Testis (tissue), 3 donors: ENCODE measurements around the gene NUB1. TPM values are rescaled to one million over a fixed set of nuclear protein-coding genes. Genes with fewer than 3 reads are reported as not detected.

Source experiments
- DNase-seq: peaks from one replicate; pipeline ENCODE4 v3.0.0-alpha.2; 2019
- H3K27ac ChIP-seq, 2 donors: fragments of 200-600 bp; sonication (generic); one replicate each; pipeline ENCODE4 v1.5.1; 2019
- H3K27me3 ChIP-seq: fragments of 200-600 bp; sonication (generic); one replicate; pipeline ENCODE4 v1.5.1; 2019
- H3K36me3 ChIP-seq: fragments of 200-600 bp; sonication (generic); one replicate; pipeline ENCODE4 v1.5.1; 2017; ENCODE audit warnings: low read depth; ENCODE audit errors: missing control alignments
- H3K4me1 ChIP-seq: fragments of 200-600 bp; sonication (generic); one replicate; pipeline ENCODE4 v1.5.1; 2019
- H3K4me3 ChIP-seq, 2 donors: fragments of 200-600 bp; sonication (generic); one replicate each; pipeline ENCODE4 v1.5.1; 2017 to 2019
- H3K9me3 ChIP-seq: fragments of 200-600 bp; sonication (generic); one replicate; pipeline ENCODE4 v1.5.1; 2017
- CTCF ChIP-seq, 3 experiments: fragments of 450-650 bp in 2 of 3; fragments of 200-600 bp in 1 of 3; sonication (generic) in 1 of 3; IDR thresholded peaks; one replicate each; pipeline ENCODE4 v1.5.1; 2016 to 2019; ENCODE audit warnings: antibody characterized with exemption in 3 of 3, mild to moderate bottlenecking in 2 of 3, moderate library complexity in 1 of 3
- POLR2A ChIP-seq: fragments of 450-650 bp; IDR thresholded peaks from one replicate; pipeline ENCODE4 v1.6.1; 2017; ENCODE audit warnings: antibody characterized with exemption, mild to moderate bottlenecking, moderate library complexity
- WGBS, 2 donors: methylation state at CpG; one replicate each; pipeline ENCODE4 v1.1.5; 2018; 5-methylcytosine and 5-hydroxymethylcytosine counted together
- intact Hi-C: fragments of 100-400 bp; cut with DNase I; formaldehyde crosslinking; loops from one replicate; pipeline ENCODE4 v1.15.1; 2023; ENCODE audit warnings: low total_unique reads
- polyA plus RNA-seq: library from polyadenylated mRNA; stranded (reverse); fragments of 350-450 nt; fragmentation: Illumina TruSeq; extraction: RNeasy Lipid Tissue Mini Kit (QIAGEN cat#74804); gene quantifications from one replicate; pipeline ENCODE4 v1.2.3, GENCODE V29; 2014; ENCODE audit warnings: low read depth, low replicate concordance; ENCODE audit not compliant: insufficient read depth
- total RNA-seq, 2 donors: library from RNA; depleted of rRNA; stranded (reverse); fragments of >200 nt; gene quantifications; one replicate each; pipeline ENCODE4 v1.2.3, GENCODE V29; 2016

Gene NUB1
- total and polyA plus RNA-seq, 3 donors from 2014 or later: 57.9 to 140 (median 59.6) TPM

GRCh38 chr7:151363182-151363581, 21.6 kb downstream of the NUB1 start:
- TF ChIP-seq POLR2A: no peak
- TF ChIP-seq CTCF (IDR thresholded peaks at IDR 0.05): no peak
- WGBS, 2 donors: 96% methylated on average over 1 of the region's 1 CpG
- intact Hi-C loops: no loop called here

GRCh38 chr7:151366166-151366879, 24.7 kb downstream of the NUB1 start:
- WGBS, 2 donors: 70% methylated on average over 9 of the region's 9 CpGs
- no peak for DNase-seq
- TF ChIP-seq CTCF (IDR thresholded peaks at IDR 0.05) (no peak), POLR2A (no peak)
- H3K27ac ChIP-seq: no peak overlapping the region
- no peak overlapping the region for H3K4me3 ChIP-seq
- H3K9me3 ChIP-seq: no peaks in the 10 kb centered on the region
- intact Hi-C loops: no loop called here
- H3K27me3 ChIP-seq: no peaks in the 10 kb centered on the region
- peaks cover 4% of the 10 kb centered on the region for H3K4me1 ChIP-seq
- H3K36me3 ChIP-seq: no peaks in the 10 kb centered on the region

More at GRCh38 chr7:151363182-151363581, 21.6 kb downstream of the NUB1 start:
- no peak for DNase-seq
- Histone ChIP-seq H3K9me3 (no peaks in the 10 kb centered on the region), H3K27ac (no peak overlapping the region), H3K27me3 (no peaks in the 10 kb centered on the region), H3K36me3 (no peaks in the 10 kb centered on the region), H3K4me1 (peaks cover 4% of the 10 kb centered on the region), H3K4me3 (no peak overlapping the region)

- WGBS, 2 donors: 40 to 43% methylated on average over 5 of the region's 5 CpGs
- intact Hi-C loops: no loop called here
- Histone ChIP-seq H3K9me3 (no peaks in the 10 kb centered on the region), H3K4me3 (no peak overlapping the region), H3K4me1 (peaks cover 4% of the 10 kb centered on the region), H3K36me3 (no peaks in the 10 kb centered on the region), H3K27ac (no peak overlapping the region), H3K27me3 (no peaks in the 10 kb centered on the region)
- TF ChIP-seq POLR2A: no peak
- TF ChIP-seq CTCF (IDR thresholded peaks at IDR 0.05): no peak
- no peak for DNase-seq
Measured at GRCh38 chr7:151366880-151367222, 25.2 kb downstream of the NUB1 start.

GRCh38 chr7:151367284-151367683, 25.7 kb downstream of the NUB1 start:
- intact Hi-C loops: no loop called here
- H3K4me1 ChIP-seq: peaks cover 4% of the 10 kb centered on the region

More at GRCh38 chr7:151367284-151367683, 25.7 kb downstream of the NUB1 start:
- Histone ChIP-seq H3K27ac (no peak overlapping the region), H3K9me3 (no peaks in the 10 kb centered on the region), H3K4me3 (no peak overlapping the region), H3K36me3 (no peaks in the 10 kb centered on the region), H3K27me3 (no peaks in the 10 kb centered on the region)
- WGBS, 2 donors: 87 to 94% methylated on average over 4 of the region's 4 CpGs
- DNase-seq: no peak
- TF ChIP-seq POLR2A: no peak
- no peak for TF ChIP-seq CTCF (IDR thresholded peaks at IDR 0.05)
